ENCODE data around the gene CFAP70. TPM values are rescaled to one million over a fixed set of nuclear protein-coding genes. Genes with fewer than 3 reads are reported as not detected.

Gene CFAP70
- total RNA-seq, 8 experiments from 2014 or later, result 0.71 to 16.6 (median 2.0) TPM

DNA sequence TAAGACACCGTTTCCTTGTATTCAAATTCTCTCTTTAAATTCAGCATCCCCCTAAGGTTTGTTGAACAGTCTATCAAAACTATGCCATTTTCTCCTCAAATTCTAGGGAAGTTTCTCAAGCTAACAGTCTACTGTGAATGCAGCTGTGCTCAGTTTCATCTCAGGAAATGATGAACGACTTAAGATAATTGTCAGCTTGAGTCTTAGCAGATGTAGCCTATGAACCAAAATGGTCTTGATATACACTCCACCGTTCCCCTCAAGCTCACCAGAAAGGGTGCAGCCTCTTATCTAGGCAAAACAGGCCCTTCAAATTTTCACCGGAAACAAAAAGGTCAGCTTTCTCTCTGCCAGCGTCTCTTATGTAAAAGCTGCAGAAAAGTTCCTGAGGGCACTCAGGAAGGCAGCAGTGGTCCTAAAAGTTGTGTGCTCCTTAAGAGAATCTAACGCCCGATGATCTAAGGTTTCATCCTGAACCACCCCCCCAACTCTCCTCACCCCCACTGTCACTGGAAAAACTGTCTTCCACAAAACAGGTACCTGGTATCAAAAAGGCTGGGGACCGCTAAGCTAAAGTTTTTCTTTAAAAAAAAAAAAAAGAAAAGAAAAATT lies 113.7 kb downstream of the CFAP70 start:
- 50 to 92% (median 61%) methylated on average over 1 to 7 of the region's 8 CpGs; no CpG with 5 or more reads in 1 of the 10 experiments for WGBS, 10 experiments
- in situ Hi-C loops (cut with MboI; ENCODE audit: low pct_unique_long_range_greater_than_20kb in 2 of 9, low sequenced_read_pairs in 9 of 9, unreplicated experiment in 9 of 9), result no loop called here

DNA sequence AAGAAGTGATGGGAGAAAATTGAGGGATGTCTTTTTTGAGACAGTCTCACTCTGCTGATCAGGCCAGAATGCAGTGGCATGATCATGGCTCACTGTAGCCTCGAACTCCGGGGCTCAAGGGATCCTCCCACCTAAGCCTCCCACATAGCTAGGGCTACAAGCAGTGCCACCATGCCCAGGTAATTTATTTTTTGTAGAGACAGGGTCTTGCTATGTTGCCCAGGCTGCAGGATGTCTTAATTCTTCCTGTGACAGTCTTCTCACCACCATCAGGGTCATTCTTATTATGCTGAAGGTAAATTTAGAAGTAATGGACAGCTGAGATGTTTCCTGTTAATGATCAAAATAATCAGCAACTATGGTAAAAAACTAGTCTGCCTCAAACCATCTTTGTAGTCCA lies 118.8 kb downstream of the CFAP70 start:
- H3K4me1 ChIP-seq (replicated peaks in 1 of 2), result peaks cover 6 to 9% of the 10 kb centered on the region in 2 donors
- H3K27ac ChIP-seq, result no peak overlapping the region
- WGBS, 10 experiments, result 59 to 100% (median 92%) methylated on average over 1 to 2 of the region's 2 CpGs; no CpG with 5 or more reads in 3 of the 10 experiments
- no peak for ATAC-seq (replicated peaks in 6 of 8)
- no peak overlapping the region for H3K4me3 ChIP-seq
- in situ Hi-C loops (cut with MboI; ENCODE audit: low pct_unique_long_range_greater_than_20kb in 2 of 9, low sequenced_read_pairs in 9 of 9, unreplicated experiment in 9 of 9), result no loop called here

More for the DNA sequence above, 113.7 kb downstream of the CFAP70 start:
- no peak for ATAC-seq (replicated peaks in 6 of 8)
- Histone ChIP-seq H3K4me3 (peak overlapping the region in 4 of 5 donors; percentile 65 to 90 (median 82)), H3K4me1 (replicated peaks in 1 of 2) (peaks cover 19 to 26% of the 10 kb centered on the region in 2 donors), H3K27ac (no peak overlapping the region)

DNA sequence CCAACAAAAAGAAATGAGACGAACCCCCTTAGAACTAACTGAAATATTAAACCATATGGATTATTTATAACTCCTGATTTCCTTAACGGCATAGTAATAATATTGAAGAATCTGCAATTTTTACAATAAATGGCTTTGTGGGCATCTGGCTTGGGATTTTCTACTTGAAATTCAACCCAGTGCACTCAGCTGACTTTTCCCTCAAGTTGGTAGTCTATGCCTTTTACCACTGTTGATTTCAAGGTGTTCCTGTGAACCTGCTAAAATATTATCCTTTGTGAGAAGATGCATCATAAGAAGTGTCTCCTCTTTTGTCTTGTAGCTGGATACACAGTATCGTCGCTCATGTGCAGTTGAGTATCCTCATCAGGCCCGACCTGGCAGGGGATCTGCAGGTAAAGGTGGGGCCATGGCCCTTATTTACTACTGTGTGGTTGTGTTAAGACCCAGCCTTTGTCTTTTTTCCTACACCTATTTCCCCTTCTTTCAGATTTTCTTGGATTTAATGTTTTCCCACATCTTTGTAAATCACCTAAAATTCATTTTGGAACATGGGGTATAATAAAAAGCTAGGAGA lies 119.6 kb downstream of the CFAP70 start:
- WGBS, 10 experiments, result 88 to 100% (median 96%) methylated on average over 2 to 5 of the region's 5 CpGs; no CpG with 5 or more reads in 1 of the 10 experiments
- in situ Hi-C loops (cut with MboI; ENCODE audit: low pct_unique_long_range_greater_than_20kb in 2 of 9, low sequenced_read_pairs in 9 of 9, unreplicated experiment in 9 of 9), result no loop called here
- Histone ChIP-seq H3K27ac (no peak overlapping the region), H3K4me1 (replicated peaks in 1 of 2) (peaks cover under 1% of the 10 kb centered on the region in 2 donors), H3K4me3 (no peak overlapping the region)
- no peak for ATAC-seq (replicated peaks in 6 of 8)

DNA sequence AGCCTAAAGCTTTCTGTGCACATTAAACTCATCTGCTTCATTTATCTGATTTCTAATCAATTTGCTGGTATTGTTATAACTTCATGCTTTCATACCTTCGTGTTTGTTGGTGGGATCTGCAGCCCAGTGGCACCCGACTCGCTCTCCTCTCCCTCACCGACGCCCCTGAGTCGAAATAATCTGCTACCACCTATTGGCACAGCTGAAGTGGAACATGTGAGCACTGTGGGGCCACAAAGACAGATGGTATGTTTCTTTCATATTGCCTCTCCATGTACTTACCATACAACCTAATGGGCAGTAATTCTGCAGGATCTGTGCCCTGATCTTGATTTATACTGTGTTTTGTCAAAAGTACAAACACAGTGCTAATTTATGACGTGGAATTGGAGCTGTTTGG lies 124.0 kb downstream of the CFAP70 start:
- WGBS, 10 experiments, result 76 to 100% (median 88%) methylated on average over 1 to 7 of the region's 7 CpGs; no CpG with 5 or more reads in 1 of the 10 experiments
- H3K4me3 ChIP-seq, result no peak overlapping the region
- H3K27ac ChIP-seq, result no peak overlapping the region
- ATAC-seq (replicated peaks in 6 of 8), result no peak
- in situ Hi-C loops (cut with MboI; ENCODE audit: low pct_unique_long_range_greater_than_20kb in 2 of 9, low sequenced_read_pairs in 9 of 9, unreplicated experiment in 9 of 9), result no loop called here
- no peaks in the 10 kb centered on the region for H3K4me1 ChIP-seq (replicated peaks in 1 of 2)

DNA sequence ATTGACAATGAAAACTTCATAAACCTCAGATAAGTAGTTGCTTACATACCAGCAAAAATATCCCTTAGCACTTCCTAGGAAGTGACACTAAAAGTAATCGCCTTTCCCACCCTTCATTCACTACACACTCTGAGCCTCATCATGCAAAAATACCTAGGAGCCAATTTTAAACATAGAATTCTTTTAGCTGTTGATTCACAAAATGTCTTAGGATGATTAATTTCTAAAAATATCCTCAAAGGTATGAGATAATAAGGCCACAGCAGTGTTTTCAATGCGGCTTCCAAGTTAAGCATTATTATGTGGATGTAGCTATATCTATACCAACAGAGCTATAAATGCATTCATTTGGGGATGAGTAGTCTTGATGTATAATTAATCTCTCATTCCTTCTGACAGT lies 124.8 kb downstream of the CFAP70 start:
- ATAC-seq (replicated peaks in 6 of 8), result no peak

DNA sequence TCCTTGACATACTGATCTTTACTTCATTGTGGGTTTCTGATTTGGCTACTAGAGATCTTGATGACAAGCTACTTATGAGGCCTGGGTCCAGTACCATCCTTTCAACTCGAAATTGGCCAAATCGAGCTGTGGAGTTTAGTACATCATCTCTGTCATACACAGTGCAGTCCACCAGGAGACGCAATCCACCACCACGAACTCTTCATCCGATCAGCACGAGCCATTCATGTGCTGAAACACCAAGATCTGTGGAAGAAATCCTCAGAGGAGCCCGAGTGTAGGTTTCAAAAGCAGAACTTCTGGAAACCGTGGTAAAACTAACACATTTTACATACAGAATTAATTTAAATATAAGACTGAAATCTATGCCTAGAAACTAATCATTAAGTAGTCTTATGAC lies 125.8 kb downstream of the CFAP70 start:
- 81 to 100% (median 91%) methylated on average over 1 to 8 of the region's 8 CpGs for WGBS, 10 experiments
- Histone ChIP-seq H3K4me3 (no peak overlapping the region), H3K27ac (no peak overlapping the region), H3K4me1 (replicated peaks in 1 of 2) (no peaks in the 10 kb centered on the region)
- in situ Hi-C loops (cut with MboI; ENCODE audit: low pct_unique_long_range_greater_than_20kb in 2 of 9, low sequenced_read_pairs in 9 of 9, unreplicated experiment in 9 of 9), result no loop called here
- ATAC-seq (replicated peaks in 6 of 8), result peak in 1 of 8 experiments; percentile 27

More for the DNA sequence above, 124.8 kb downstream of the CFAP70 start:
- Histone ChIP-seq H3K4me1 (replicated peaks in 1 of 2) (no peaks in the 10 kb centered on the region), H3K4me3 (no peak overlapping the region), H3K27ac (no peak overlapping the region)
- in situ Hi-C loops (cut with MboI; ENCODE audit: low pct_unique_long_range_greater_than_20kb in 2 of 9, low sequenced_read_pairs in 9 of 9, unreplicated experiment in 9 of 9), result no loop called here
- 75 to 100% (median 93%) methylated on average over 1 to 2 of the region's 2 CpGs; no CpG with 5 or more reads in 2 of the 10 experiments for WGBS, 10 experiments

DNA sequence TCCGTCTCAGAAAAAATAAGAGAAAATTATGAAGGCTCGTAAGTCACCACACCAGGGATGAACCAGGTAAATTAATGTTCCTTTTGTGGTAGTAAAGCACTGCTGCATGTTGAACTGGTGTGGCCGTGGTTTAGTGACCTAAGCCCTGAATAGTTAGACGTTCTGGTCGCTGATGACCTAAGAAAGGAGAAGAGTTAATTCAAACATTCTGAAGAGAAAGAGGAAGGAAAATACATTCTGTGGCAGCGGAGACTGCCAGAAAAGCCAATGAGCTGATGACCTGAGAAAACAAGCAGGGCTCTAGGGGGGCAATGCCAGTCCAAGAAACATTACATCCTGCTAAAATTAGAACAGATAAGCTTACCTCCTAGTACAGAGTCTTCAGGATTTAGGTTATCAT lies 129.1 kb downstream of the CFAP70 start:
- no peak for ATAC-seq (replicated peaks in 6 of 8)
- H3K4me3 ChIP-seq, result no peak overlapping the region
- 40 to 100% (median 92%) methylated on average over 1 to 6 of the region's 6 CpGs; no CpG with 5 or more reads in 1 of the 10 experiments for WGBS, 10 experiments
- no peaks in the 10 kb centered on the region for H3K4me1 ChIP-seq (replicated peaks in 1 of 2)
- H3K27ac ChIP-seq, result no peak overlapping the region
- in situ Hi-C loops (cut with MboI; ENCODE audit: low pct_unique_long_range_greater_than_20kb in 2 of 9, low sequenced_read_pairs in 9 of 9, unreplicated experiment in 9 of 9), result no loop called here

DNA sequence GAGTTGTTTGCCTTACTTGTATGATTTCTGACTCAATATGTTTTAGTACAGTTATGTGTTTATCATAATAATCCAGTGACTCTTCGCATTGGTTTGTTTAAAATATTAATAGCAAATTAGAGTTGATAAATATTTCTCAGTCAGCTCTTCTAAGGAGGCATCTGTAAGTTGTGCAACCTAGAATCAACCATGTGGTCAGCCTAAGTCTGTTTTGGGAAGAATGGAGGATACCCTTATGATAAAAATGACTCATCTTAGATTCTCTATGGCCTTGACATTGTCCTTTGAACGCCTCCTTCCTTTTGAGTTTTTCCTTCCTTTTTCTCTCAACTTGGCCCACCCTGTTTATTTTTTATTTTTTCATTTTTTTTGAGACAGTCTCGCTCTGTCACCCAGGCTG lies 130.4 kb downstream of the CFAP70 start:
- Histone ChIP-seq H3K4me3 (no peak overlapping the region), H3K4me1 (replicated peaks in 1 of 2) (no peaks in the 10 kb centered on the region), H3K27ac (no peak overlapping the region)
- 82 to 100% (median 100%) methylated on average over 1 to 3 of the region's 3 CpGs; no CpG with 5 or more reads in 3 of the 10 experiments for WGBS, 10 experiments
- in situ Hi-C loops (cut with MboI; ENCODE audit: low pct_unique_long_range_greater_than_20kb in 2 of 9, low sequenced_read_pairs in 9 of 9, unreplicated experiment in 9 of 9), result no loop called here
- ATAC-seq (replicated peaks in 6 of 8), result no peak

DNA sequence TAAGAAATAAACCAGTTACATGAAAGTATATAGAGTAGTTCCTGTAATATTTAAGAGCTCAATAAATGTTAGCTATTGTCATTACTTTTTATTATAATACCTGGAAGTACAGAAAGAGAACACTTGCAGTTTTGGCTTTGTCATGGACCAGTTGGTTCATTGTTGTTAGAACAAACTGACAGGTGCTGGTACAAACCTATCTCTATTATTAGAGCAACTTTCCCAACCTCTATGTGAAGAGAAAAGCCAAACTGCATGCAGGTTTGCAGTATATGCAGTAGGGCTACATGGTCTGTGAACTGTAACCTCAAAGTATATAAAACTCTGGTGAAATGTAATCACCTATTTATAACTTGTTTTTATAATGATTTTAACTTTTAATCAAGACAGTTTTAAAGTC lies 132.0 kb downstream of the CFAP70 start:
- no peak for ATAC-seq (replicated peaks in 6 of 8)

DNA sequence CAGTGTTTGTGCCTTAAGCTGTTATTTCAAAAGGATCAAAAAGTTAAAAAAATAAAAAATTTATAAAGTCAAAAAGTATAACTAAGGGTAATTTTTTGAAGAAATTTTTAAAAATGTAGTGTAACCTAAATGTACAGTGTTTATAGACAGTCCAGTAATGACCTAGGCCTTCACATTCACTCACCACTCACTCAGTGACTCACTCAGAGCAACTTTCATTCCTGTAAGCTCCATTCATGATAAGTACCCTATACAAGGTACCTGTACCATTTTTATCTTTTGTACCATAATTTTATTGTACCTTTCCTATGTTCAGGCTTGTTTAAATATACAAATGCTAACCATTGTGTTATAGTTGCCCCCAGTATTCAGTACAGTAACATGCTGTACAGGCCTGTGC lies 133.1 kb downstream of the CFAP70 start:
- Histone ChIP-seq H3K4me1 (replicated peaks in 1 of 2) (no peaks in the 10 kb centered on the region), H3K27ac (no peak overlapping the region), H3K4me3 (no peak overlapping the region)
- in situ Hi-C loops (cut with MboI; ENCODE audit: low pct_unique_long_range_greater_than_20kb in 2 of 9, low sequenced_read_pairs in 9 of 9, unreplicated experiment in 9 of 9), result no loop called here
- no peak for ATAC-seq (replicated peaks in 6 of 8)

More for the DNA sequence above, 132.0 kb downstream of the CFAP70 start:
- H3K27ac ChIP-seq, result no peak overlapping the region
- no peak overlapping the region for H3K4me3 ChIP-seq
- in situ Hi-C loops (cut with MboI; ENCODE audit: low pct_unique_long_range_greater_than_20kb in 2 of 9, low sequenced_read_pairs in 9 of 9, unreplicated experiment in 9 of 9), result no loop called here
- H3K4me1 ChIP-seq (replicated peaks in 1 of 2), result no peaks in the 10 kb centered on the region

DNA sequence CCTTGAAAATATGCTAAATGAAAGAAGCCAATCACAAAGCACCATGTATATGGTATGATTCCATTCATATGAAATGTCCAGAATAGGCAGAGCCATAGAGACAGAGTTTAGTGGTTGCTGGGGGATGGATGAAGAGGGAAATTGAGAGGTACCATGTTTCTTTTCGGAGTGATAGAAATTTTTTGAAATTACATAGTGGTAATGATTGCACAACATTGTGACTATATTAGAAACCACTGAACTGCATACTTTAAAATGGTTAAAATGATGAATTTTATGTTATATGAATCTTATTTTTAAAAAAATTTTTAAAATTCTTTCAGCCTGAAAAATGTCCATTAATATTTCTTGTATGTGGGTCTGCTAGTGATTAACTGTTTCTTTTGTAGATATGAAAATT lies 137.7 kb downstream of the CFAP70 start:
- Histone ChIP-seq H3K4me3 (no peak overlapping the region), H3K4me1 (replicated peaks in 1 of 2) (no peaks in the 10 kb centered on the region), H3K27ac (no peak overlapping the region)
- 80 to 100% (median 100%) methylated on average over 1 of the region's 1 CpG; no CpG with 5 or more reads in 1 of the 10 experiments for WGBS, 10 experiments
- ATAC-seq (replicated peaks in 6 of 8), result no peak
- in situ Hi-C loops (cut with MboI; ENCODE audit: low pct_unique_long_range_greater_than_20kb in 2 of 9, low sequenced_read_pairs in 9 of 9, unreplicated experiment in 9 of 9), result no loop called here

DNA sequence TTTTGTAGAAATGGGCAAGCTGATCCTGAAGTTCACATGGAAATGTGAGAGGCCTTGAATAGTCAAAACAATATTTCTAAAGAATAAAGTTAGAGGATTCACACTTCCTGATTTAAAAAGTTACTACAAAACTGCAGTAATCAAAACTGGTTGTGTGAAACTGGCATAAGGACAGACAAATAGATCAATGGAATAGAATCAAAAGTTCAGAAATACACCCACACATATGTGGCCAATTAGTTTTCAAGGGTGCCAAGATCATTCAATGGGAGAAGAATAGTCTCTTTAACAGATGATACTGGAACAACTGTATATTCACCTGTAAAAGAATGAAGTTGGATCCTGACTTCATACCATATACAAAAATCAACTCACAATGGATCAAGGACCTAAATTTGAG lies 139.3 kb downstream of the CFAP70 start:
- in situ Hi-C loops (cut with MboI; ENCODE audit: low pct_unique_long_range_greater_than_20kb in 2 of 9, low sequenced_read_pairs in 9 of 9, unreplicated experiment in 9 of 9), result no loop called here

DNA sequence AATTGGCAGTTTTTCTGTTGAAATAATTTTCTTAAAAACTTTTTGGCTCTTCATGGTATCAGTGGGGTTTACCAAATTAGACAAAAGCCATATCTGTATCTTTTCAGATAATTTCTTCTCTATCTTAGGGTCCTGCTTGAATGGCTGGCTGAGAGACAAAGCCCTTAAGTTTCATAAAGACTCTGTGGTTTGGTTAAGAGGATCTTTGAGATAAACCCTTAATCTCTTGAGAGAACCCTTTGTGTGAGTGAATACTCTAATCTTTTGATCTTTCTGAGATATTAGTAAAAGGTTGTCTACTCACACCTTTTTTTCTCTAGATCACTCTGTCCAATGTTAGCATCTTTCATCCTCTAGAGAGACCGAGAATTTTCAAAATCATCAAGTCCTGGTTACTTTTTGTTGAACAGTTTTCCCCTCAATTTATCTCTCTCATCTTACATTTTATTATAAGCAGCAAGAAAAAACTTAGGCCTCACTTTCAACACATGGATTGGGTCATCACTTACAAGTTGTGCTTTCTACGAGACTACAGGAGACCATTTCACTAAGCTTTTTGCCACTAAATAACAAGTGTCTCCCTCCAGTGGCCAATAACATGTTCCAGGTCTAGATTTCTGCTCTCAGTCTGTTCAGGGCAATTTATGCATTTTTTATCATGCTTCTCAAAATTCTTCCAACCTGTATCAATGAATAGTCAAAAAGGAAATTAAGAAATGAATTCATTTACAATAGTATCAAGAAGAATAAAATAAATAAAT lies 140.1 kb downstream of the CFAP70 start:
- peak in 1 of 8 experiments; percentile 43 for ATAC-seq (replicated peaks in 6 of 8)
- Histone ChIP-seq H3K27ac (no peak overlapping the region), H3K4me3 (no peak overlapping the region), H3K4me1 (replicated peaks in 1 of 2) (no peaks in the 10 kb centered on the region)
- in situ Hi-C loops (cut with MboI; ENCODE audit: low pct_unique_long_range_greater_than_20kb in 2 of 9, low sequenced_read_pairs in 9 of 9, unreplicated experiment in 9 of 9), result no loop called here
- WGBS, 10 experiments, result 65 to 100% (median 94%) methylated on average over 1 to 2 of the region's 2 CpGs; no CpG with 5 or more reads in 1 of the 10 experiments

More for the DNA sequence above, 139.3 kb downstream of the CFAP70 start:
- H3K4me3 ChIP-seq, result no peak overlapping the region
- H3K4me1 ChIP-seq (replicated peaks in 1 of 2), result no peaks in the 10 kb centered on the region
- no peak for ATAC-seq (replicated peaks in 6 of 8)
- H3K27ac ChIP-seq, result no peak overlapping the region
